OCI-LY7 (cell line): ENCODE results near the gene B3GALT6.

Source experiments
- EZH2phosphoT487 ChIP-seq: fragments of 200-600 bp; sonication (generic); IDR thresholded peaks from 2 replicates; pipeline ENCODE4 v1.6.1; 2018; ENCODE audit warnings: low read depth, borderline replicate concordance, mild to moderate bottlenecking, mixed run types, antibody characterized with exemption, low read length, moderate library complexity, mixed read lengths
- TF ChIP-seq, protein P1 (sequence below): fragments of 200-600 bp; sonication (generic); conservative IDR thresholded peaks from 2 replicates; pipeline ENCODE4 v1.5.1; 2014; ENCODE audit warnings: mild to moderate bottlenecking, antibody characterized with exemption, low read length, moderate library complexity, mixed read lengths

DNA sequence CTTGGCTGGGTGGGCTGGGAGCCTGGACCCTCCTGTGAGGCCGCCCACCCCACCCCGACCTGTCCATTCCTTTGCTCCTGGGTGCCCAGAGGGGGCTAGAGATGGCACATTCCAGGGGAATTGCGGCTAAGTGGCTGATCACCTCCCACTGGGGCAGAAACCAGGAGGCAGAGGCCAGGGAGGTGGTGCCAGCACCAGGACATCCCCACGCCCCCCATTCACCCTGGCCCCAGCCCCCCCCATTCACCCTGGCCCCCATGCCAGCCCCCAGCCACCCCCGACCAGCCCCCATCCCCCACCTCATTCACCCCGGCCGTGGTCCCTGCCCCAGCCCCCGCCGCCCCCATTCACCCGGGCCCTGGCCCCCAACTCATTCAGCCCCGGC lies 8.3 kb downstream of the B3GALT6 start:
- TF ChIP-seq, protein P1, sequence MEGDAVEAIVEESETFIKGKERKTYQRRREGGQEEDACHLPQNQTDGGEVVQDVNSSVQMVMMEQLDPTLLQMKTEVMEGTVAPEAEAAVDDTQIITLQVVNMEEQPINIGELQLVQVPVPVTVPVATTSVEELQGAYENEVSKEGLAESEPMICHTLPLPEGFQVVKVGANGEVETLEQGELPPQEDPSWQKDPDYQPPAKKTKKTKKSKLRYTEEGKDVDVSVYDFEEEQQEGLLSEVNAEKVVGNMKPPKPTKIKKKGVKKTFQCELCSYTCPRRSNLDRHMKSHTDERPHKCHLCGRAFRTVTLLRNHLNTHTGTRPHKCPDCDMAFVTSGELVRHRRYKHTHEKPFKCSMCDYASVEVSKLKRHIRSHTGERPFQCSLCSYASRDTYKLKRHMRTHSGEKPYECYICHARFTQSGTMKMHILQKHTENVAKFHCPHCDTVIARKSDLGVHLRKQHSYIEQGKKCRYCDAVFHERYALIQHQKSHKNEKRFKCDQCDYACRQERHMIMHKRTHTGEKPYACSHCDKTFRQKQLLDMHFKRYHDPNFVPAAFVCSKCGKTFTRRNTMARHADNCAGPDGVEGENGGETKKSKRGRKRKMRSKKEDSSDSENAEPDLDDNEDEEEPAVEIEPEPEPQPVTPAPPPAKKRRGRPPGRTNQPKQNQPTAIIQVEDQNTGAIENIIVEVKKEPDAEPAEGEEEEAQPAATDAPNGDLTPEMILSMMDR, result no peak
- TF ChIP-seq EZH2phosphoT487, result no peak
